ENCODE data around the gene MGAT5B.

DNA sequence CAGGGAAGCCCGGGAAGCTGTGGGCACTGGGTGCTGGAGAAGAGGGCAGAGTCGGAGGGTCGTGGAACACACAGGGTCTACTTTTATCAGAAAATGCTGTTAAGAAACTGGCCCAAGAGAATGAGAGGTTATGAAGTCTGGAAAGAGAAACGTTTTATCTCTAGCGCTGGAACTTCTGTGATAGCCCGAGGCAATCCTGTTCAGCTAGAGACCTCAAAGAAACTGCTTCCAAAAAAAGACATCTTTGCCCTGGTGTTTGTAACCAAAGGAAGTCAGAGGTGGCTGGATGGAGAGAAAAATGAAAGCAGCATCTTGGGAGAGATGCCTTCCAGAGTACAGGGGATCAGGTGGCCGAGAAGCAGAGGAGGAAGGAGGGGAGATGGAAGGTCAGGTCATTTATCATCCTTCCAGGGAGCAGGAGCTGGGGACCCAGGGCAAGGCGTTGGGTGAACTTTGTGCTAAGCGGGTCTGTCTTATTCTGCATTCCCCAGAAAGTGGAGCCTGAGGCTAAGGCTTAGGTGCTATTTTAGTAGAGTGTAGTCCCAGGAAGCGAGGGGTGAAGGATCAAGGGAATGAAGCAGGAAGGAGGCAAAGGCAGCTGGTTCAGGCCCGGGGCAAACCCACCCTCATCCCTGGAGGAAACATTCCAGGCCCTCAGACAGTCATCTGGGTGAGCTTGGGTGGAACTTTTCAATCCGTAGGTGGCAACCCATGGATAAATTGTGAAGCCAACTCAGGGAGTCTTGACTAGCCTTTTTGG, 66.5 kb downstream of the MGAT5B start:
- TF ChIP-seq POLR2A (IDR thresholded peaks at IDR 0.05), result no peak
- TF ChIP-seq, protein P1, sequence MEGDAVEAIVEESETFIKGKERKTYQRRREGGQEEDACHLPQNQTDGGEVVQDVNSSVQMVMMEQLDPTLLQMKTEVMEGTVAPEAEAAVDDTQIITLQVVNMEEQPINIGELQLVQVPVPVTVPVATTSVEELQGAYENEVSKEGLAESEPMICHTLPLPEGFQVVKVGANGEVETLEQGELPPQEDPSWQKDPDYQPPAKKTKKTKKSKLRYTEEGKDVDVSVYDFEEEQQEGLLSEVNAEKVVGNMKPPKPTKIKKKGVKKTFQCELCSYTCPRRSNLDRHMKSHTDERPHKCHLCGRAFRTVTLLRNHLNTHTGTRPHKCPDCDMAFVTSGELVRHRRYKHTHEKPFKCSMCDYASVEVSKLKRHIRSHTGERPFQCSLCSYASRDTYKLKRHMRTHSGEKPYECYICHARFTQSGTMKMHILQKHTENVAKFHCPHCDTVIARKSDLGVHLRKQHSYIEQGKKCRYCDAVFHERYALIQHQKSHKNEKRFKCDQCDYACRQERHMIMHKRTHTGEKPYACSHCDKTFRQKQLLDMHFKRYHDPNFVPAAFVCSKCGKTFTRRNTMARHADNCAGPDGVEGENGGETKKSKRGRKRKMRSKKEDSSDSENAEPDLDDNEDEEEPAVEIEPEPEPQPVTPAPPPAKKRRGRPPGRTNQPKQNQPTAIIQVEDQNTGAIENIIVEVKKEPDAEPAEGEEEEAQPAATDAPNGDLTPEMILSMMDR (IDR thresholded peaks at IDR 0.05), result no peak

Data from sigmoid colon (tissue), 3 donors.